Measurements from ENCODE around the gene ZBTB11. TPM values are rescaled to one million over a fixed set of nuclear protein-coding genes. Genes with fewer than 3 reads are reported as not detected.

Gene ZBTB11
- total and polyA plus RNA-seq, 2 of the 13 experiments (the other 11 are each of a cell fraction or from before 2014, with no cell fraction given) = 5.9 to 18.1 TPM

DNA sequence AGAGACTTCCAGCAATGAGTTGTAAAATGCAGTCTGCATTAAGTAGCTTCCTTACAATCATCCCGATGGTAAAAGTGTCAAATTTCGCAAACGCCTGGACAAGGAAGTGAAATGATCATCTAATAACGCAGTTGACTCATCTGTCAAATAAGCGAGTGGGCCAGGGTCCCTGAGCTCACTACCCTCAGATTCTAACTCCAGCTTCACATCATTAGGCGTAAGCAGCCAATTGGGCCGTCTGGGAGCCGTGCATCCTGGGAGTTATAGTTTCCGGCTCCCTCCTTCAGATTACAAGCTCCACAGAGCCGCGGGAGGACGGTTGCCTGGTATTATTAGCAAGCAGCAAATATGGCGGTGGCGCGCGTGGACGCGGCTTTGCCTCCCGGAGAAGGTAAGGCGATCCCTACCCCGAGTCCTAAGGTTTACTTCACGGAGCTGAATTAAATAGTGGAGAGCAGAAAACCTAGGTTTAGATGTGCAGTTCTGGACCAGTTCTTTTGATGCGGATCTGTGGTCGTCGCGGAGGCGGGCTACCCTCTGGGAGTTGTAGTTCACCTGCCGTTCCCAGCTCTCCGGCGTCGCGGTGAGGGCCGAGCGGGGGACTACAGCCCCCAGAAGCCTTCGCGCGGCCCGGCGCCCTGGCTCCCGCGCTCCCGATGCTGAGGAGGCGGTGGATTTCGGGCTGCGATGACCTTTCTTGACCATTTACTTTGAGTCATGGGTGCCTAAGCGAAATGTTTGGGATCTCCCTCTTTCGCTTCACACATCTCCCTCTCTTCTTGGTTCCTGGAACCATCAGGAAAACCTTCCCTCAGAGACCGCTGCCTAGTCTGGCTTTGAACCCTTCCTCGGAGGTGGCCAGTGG, 47.6 kb upstream of the ZBTB11 start, which contains the start of gene CEP97 (continued):
- TF ChIP-seq ZNF687 (CRISPR knock-in tag; IDR thresholded peaks at IDR 0.05) (peak; percentile 78), GABPB1 (CRISPR knock-in tag; IDR thresholded peaks at IDR 0.05) (peak; percentile 89), SNAPC2 (CRISPR knock-in tag; IDR thresholded peaks at IDR 0.05) (no peak), IKZF5 (CRISPR knock-in tag; IDR thresholded peaks at IDR 0.05) (0 out of 2 replicates have a peak, but pooled peaks have one; percentile 15), AGO2 (optimal IDR thresholded peaks at IDR 0.05; ENCODE audit: low read depth, low read length) (no peak), EED (CRISPR knock-in tag; IDR thresholded peaks at IDR 0.05) (no peak), SP2 (CRISPR knock-in tag; IDR thresholded peaks at IDR 0.05) (no peak), ZNF143 (CRISPR knock-in tag; IDR thresholded peaks at IDR 0.05) (peak; percentile 95), NR0B2 (CRISPR knock-in tag; IDR thresholded peaks at IDR 0.05) (no peak), ZNF326 (CRISPR knock-in tag; IDR thresholded peaks at IDR 0.05; ENCODE audit: borderline replicate concordance) (no peak), NCOA5 (CRISPR knock-in tag; IDR thresholded peaks at IDR 0.05) (no peak), MXD4 (CRISPR knock-in tag; IDR thresholded peaks at IDR 0.05) (peak; percentile 69; the same call in 1 of the 2 replicates), ZNF597 (CRISPR knock-in tag; IDR thresholded peaks at IDR 0.05) (no peak), SNAPC5 (CRISPR knock-in tag; IDR thresholded peaks at IDR 0.05; ENCODE audit: borderline replicate concordance) (0 out of 2 replicates have a peak, but pooled peaks have one; percentile 27)
- TF ChIP-seq, protein P1, sequence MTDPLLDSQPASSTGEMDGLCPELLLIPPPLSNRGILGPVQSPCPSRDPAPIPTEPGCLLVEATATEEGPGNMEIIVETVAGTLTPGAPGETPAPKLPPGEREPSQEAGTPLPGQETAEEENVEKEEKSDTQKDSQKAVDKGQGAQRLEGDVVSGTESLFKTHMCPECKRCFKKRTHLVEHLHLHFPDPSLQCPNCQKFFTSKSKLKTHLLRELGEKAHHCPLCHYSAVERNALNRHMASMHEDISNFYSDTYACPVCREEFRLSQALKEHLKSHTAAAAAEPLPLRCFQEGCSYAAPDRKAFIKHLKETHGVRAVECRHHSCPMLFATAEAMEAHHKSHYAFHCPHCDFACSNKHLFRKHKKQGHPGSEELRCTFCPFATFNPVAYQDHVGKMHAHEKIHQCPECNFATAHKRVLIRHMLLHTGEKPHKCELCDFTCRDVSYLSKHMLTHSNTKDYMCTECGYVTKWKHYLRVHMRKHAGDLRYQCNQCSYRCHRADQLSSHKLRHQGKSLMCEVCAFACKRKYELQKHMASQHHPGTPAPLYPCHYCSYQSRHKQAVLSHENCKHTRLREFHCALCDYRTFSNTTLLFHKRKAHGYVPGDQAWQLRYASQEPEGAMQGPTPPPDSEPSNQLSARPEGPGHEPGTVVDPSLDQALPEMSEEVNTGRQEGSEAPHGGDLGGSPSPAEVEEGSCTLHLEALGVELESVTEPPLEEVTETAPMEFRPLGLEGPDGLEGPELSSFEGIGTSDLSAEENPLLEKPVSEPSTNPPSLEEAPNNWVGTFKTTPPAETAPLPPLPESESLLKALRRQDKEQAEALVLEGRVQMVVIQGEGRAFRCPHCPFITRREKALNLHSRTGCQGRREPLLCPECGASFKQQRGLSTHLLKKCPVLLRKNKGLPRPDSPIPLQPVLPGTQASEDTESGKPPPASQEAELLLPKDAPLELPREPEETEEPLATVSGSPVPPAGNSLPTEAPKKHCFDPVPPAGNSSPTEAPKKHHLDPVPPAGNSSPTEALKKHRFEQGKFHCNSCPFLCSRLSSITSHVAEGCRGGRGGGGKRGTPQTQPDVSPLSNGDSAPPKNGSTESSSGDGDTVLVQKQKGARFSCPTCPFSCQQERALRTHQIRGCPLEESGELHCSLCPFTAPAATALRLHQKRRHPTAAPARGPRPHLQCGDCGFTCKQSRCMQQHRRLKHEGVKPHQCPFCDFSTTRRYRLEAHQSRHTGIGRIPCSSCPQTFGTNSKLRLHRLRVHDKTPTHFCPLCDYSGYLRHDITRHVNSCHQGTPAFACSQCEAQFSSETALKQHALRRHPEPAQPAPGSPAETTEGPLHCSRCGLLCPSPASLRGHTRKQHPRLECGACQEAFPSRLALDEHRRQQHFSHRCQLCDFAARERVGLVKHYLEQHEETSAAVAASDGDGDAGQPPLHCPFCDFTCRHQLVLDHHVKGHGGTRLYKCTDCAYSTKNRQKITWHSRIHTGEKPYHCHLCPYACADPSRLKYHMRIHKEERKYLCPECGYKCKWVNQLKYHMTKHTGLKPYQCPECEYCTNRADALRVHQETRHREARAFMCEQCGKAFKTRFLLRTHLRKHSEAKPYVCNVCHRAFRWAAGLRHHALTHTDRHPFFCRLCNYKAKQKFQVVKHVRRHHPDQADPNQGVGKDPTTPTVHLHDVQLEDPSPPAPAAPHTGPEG (CRISPR knock-in tag; IDR thresholded peaks at IDR 0.05) = no peak

All from HepG2 (cell line).